Measurements from ENCODE around the gene HS3ST5. TPM values are rescaled to one million over a fixed set of nuclear protein-coding genes. Genes with fewer than 3 reads are reported as not detected.
"Not testable (repeated sequence)": the region's sequence is repeated elsewhere in the genome, so short reads cannot be mapped to it uniquely, and the experiment has no call there.

The HS3ST5 gene
- total RNA-seq, 4 donors from 2014 or later: 0.48 TPM; not detected in 3

GRCh38 chr6:114020196-114020595, 322.6 kb downstream of the HS3ST5 start:
- H3K4me3 ChIP-seq: no peak overlapping the region
- H3K9me3 ChIP-seq: no peaks in the 10 kb centered on the region
- DNase-seq: no peak
- intact Hi-C loops (cut with DNase I; ENCODE audit: low total_unique reads): no loop called here
- no peaks in the 10 kb centered on the region for H3K4me1 ChIP-seq
- H3K27ac ChIP-seq: no peak overlapping the region
- H3K27me3 ChIP-seq: no peaks in the 10 kb centered on the region
- H3K36me3 ChIP-seq: no peaks in the 10 kb centered on the region
- TF ChIP-seq, protein P1, sequence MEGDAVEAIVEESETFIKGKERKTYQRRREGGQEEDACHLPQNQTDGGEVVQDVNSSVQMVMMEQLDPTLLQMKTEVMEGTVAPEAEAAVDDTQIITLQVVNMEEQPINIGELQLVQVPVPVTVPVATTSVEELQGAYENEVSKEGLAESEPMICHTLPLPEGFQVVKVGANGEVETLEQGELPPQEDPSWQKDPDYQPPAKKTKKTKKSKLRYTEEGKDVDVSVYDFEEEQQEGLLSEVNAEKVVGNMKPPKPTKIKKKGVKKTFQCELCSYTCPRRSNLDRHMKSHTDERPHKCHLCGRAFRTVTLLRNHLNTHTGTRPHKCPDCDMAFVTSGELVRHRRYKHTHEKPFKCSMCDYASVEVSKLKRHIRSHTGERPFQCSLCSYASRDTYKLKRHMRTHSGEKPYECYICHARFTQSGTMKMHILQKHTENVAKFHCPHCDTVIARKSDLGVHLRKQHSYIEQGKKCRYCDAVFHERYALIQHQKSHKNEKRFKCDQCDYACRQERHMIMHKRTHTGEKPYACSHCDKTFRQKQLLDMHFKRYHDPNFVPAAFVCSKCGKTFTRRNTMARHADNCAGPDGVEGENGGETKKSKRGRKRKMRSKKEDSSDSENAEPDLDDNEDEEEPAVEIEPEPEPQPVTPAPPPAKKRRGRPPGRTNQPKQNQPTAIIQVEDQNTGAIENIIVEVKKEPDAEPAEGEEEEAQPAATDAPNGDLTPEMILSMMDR (IDR thresholded peaks at IDR 0.05): no peak
- TF ChIP-seq POLR2A (IDR thresholded peaks at IDR 0.05): no peak

DNA sequence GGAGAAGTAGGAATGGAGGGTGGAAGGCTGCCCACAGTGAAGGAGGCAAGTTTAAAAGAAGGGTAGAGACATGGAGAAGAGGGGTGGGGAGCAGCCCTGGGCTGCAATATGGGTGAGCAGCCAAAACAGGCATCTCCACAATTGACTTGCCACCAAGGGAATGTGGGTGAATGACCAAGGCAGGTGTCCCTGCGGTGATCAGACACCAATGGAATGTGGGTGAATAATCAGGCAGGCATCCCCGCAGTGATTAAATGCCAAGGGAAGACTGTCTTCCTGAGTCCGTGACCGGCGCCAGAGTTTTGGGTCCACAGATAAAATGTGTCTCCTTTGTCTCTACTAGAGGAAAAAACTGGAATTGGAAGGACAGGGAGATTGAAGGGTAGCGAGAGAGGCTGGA, 325.7 kb downstream of the HS3ST5 start:
- H3K9me3 ChIP-seq: not testable (repeated sequence)

DNA sequence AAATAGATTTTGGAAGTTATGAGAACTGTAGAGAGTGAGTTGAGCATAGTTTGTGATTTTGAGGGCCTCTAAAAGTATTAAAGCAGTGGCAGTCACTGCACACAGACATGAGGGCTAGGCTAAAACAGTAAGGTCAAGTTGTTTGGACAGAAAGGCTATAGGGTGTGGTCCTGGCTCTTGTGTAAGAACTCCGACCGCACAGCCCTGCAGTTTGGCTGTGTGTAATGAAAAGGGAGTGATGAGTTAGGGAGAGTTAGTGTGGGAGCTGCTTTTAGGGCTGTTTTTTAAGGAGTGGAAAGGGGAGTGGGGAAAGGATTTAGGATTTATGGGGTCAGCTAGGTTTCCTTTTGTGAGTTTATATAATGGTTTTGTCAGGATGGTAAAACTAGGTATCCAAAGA, 328.7 kb downstream of the HS3ST5 start:
- DNase-seq; H3K36me3 ChIP-seq; intact Hi-C loops (cut with DNase I; ENCODE audit: low total_unique reads); H3K4me1 ChIP-seq; H3K9me3 ChIP-seq; H3K4me3 ChIP-seq; H3K27me3 ChIP-seq: not testable (repeated sequence)
- H3K27ac ChIP-seq: peak overlapping the region in 1 of 2 donors; percentile 21

More for the DNA sequence above, 325.7 kb downstream of the HS3ST5 start:
- H3K27me3 ChIP-seq; intact Hi-C loops (cut with DNase I; ENCODE audit: low total_unique reads); DNase-seq; H3K4me3 ChIP-seq; H3K27ac ChIP-seq; H3K4me1 ChIP-seq; H3K36me3 ChIP-seq: not testable (repeated sequence)

GRCh38 chr6:114011486-114011885, 331.3 kb downstream of the HS3ST5 start:
- H3K27me3 ChIP-seq; DNase-seq; H3K4me3 ChIP-seq; H3K9me3 ChIP-seq; intact Hi-C loops (cut with DNase I; ENCODE audit: low total_unique reads); H3K36me3 ChIP-seq; H3K4me1 ChIP-seq: not testable (repeated sequence)
- peak overlapping the region in 1 of 2 donors; percentile 30 for H3K27ac ChIP-seq

GRCh38 chr6:114010540-114010939, 332.3 kb downstream of the HS3ST5 start:
- no peak for DNase-seq
- Histone ChIP-seq H3K4me1 (no peaks in the 10 kb centered on the region), H3K27ac (no peak overlapping the region), H3K27me3 (no peaks in the 10 kb centered on the region), H3K36me3 (no peaks in the 10 kb centered on the region), H3K9me3 (no peaks in the 10 kb centered on the region), H3K4me3 (no peak overlapping the region)
- intact Hi-C loops (cut with DNase I; ENCODE audit: low total_unique reads): no loop called here
- TF ChIP-seq, protein P1 (IDR thresholded peaks at IDR 0.05): no peak
- TF ChIP-seq POLR2A (IDR thresholded peaks at IDR 0.05): no peak

- Histone ChIP-seq H3K4me3 (no peak overlapping the region), H3K36me3 (no peaks in the 10 kb centered on the region), H3K4me1 (no peaks in the 10 kb centered on the region), H3K27ac (no peak overlapping the region), H3K27me3 (no peaks in the 10 kb centered on the region), H3K9me3 (no peaks in the 10 kb centered on the region)
- no peak for DNase-seq
- TF ChIP-seq, protein P1 (IDR thresholded peaks at IDR 0.05): no peak
- no peak for TF ChIP-seq POLR2A (IDR thresholded peaks at IDR 0.05)
- intact Hi-C loops (cut with DNase I; ENCODE audit: low total_unique reads): no loop called here
Measured at GRCh38 chr6:114009192-114009591, 333.6 kb downstream of the HS3ST5 start.

DNA sequence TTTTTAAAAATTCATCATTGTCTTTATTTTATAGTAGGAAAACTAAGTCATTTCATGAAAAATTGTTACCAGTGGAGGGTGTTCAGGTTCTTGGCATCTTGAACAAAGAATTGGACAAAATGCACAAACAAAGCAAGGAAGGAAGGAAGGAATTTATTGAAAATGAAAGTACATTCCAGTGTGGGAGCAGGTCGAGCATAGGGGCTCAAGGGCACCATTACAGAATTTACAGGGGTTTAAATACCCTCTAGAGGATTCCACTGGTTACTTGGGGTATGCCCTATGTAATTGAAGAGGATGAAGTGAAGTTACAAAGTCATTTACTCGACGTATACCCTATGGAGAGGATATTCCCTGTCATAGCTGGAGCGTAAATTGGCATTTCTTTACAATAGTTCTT, 334.5 kb downstream of the HS3ST5 start:
- TF ChIP-seq, protein P1 (IDR thresholded peaks at IDR 0.05): no peak
- TF ChIP-seq POLR2A (IDR thresholded peaks at IDR 0.05): no peak
- DNase-seq: no peak
- Histone ChIP-seq H3K9me3 (no peaks in the 10 kb centered on the region), H3K27me3 (no peaks in the 10 kb centered on the region), H3K36me3 (no peaks in the 10 kb centered on the region), H3K4me1 (no peaks in the 10 kb centered on the region), H3K4me3 (no peak overlapping the region), H3K27ac (no peak overlapping the region)
- intact Hi-C loops (cut with DNase I; ENCODE audit: low total_unique reads): no loop called here
